Measurements from ENCODE around the gene PTRH2. TPM values are rescaled to one million over a fixed set of nuclear protein-coding genes. Genes with fewer than 3 reads are reported as not detected.

The PTRH2 gene
- total RNA-seq, 1 experiment from 2014 or later = 59.6 TPM

GRCh38 chr17:59693582-59693981 lies 13.6 kb downstream of the PTRH2 start:
- Histone ChIP-seq H3K27ac (ENCODE audit: low read depth, low read length) (no peak overlapping the region), H2AFZ (ENCODE audit: low read depth, low read length, poor library complexity, severe bottlenecking) (no peak overlapping the region), H3K9me2 (ENCODE audit: insufficient read depth) (no peaks in the 10 kb centered on the region), H4K20me1 (ENCODE audit: insufficient read depth) (peaks cover 70% of the 10 kb centered on the region), H3K4me1 (ENCODE audit: control insufficient read depth in 1 of 2, insufficient read depth in 2 of 2, low read length in 2 of 2) (no peaks in the 10 kb centered on the region), H3K36me3 (ENCODE audit: control insufficient read depth in 1 of 2, insufficient read depth in 2 of 2, low read length in 2 of 2) (peaks cover 75 to 82% of the 10 kb centered on the region in 2 experiments), H3K9ac (ENCODE audit: low read length) (no peak overlapping the region), H3K4me3 (replicated peaks in 1 of 2; ENCODE audit: low read depth in 1 of 2, low read length in 2 of 2) (no peak overlapping the region), H3K27me3 (ENCODE audit: insufficient read depth, low read length) (no peaks in the 10 kb centered on the region), H3K4me2 (ENCODE audit: low read length) (no peak overlapping the region), H3K79me2 (ENCODE audit: insufficient read depth, low read length) (peaks cover 90% of the 10 kb centered on the region), H3K9me3 (ENCODE audit: control insufficient read depth in 1 of 2, insufficient read depth in 1 of 2, low read depth in 1 of 2, low read length in 2 of 2) (no peaks in the 10 kb centered on the region)
- ChIA-PET RAD21 (ENCODE audit: low non-redundant PET in 1 of 2, low total read pairs in 2 of 2, uncharacterized antibody in 2 of 2, unreplicated experiment in 2 of 2) (no interaction called here), POLR2A (no interaction called here), CTCF (interaction anchor here (2.1 kb wide), 1 partner anchor 166 kb away, joined by 6 read pairs; no protein-coding TSS in a partner anchor)
- no peak for DNase-seq (ENCODE audit: low read depth, low spot score)
- no peak for ATAC-seq
- intact Hi-C loops (cut with micrococcal nuclease) = no loop called here
- no TSS peak for BruUV-seq (replicated peaks)
- TF ChIP-seq ZFX (IDR thresholded peaks at IDR 0.05) = no peak
- 0 out of 2 replicates have a peak, but pooled peaks have one; percentile 2 for TF ChIP-seq POLR2AphosphoS5 (IDR thresholded peaks at IDR 0.05; ENCODE audit: low read depth, low read length)

DNA sequence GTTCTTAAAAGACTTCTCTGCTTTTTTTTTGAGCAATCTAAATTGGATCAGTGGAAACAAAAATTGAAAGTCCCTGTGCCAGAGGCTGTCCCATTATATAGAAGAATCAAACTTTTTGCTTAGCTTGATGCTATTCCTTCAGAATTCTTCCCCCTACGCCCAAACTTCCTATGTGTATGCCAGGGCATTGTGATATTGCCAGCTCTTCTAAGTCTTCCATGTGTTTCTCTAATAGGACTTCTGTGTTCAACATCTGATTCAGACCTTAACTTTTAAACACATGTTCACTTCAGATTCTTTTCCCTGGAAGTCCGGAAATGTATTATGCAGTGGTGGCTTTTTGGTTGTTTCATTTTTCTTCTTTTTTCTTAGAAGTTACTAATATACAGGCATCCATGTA lies 18.7 kb downstream of the PTRH2 start:
- Histone ChIP-seq H4K20me1 (ENCODE audit: insufficient read depth) (peaks cover 36% of the 10 kb centered on the region; the same call in 1 of the 2 replicates), H3K9ac (ENCODE audit: low read length) (no peak overlapping the region), H3K27ac (ENCODE audit: low read depth, low read length) (no peak overlapping the region), H3K79me2 (ENCODE audit: insufficient read depth, low read length) (peaks cover 88% of the 10 kb centered on the region), H3K9me3 (ENCODE audit: control insufficient read depth in 1 of 2, insufficient read depth in 1 of 2, low read depth in 1 of 2, low read length in 2 of 2) (no peaks in the 10 kb centered on the region), H2AFZ (ENCODE audit: low read depth, low read length, poor library complexity, severe bottlenecking) (no peak overlapping the region), H3K4me2 (ENCODE audit: low read length) (no peak overlapping the region), H3K27me3 (ENCODE audit: insufficient read depth, low read length) (no peaks in the 10 kb centered on the region), H3K36me3 (ENCODE audit: control insufficient read depth in 1 of 2, insufficient read depth in 2 of 2, low read length in 2 of 2) (peaks cover 76 to 80% of the 10 kb centered on the region in 2 experiments), H3K4me3 (replicated peaks in 1 of 2; ENCODE audit: low read depth in 1 of 2, low read length in 2 of 2) (no peak overlapping the region), H3K9me2 (ENCODE audit: insufficient read depth) (no peaks in the 10 kb centered on the region), H3K4me1 (ENCODE audit: control insufficient read depth in 1 of 2, insufficient read depth in 2 of 2, low read length in 2 of 2) (no peaks in the 10 kb centered on the region)
- ATAC-seq (no peak), DNase-seq (ENCODE audit: low read depth, low spot score) (no peak)
- intact Hi-C loops (cut with micrococcal nuclease) = no loop called here
- ChIA-PET POLR2A (interaction anchor here (2.1 kb wide), 1 partner anchor 19 kb away, joined by 5 read pairs; the partner anchor contains the start of genes PTRH2 and VMP1), RAD21 (ENCODE audit: low non-redundant PET in 1 of 2, low total read pairs in 2 of 2, uncharacterized antibody in 2 of 2, unreplicated experiment in 2 of 2) (no interaction called here), CTCF (interaction anchor here (1.2 to 1.5 kb wide), 2 partner anchors 45 to 65 kb away, joined by 3 read pairs; no protein-coding TSS in a partner anchor)
- BruUV-seq (replicated peaks) = no TSS peak
- TF ChIP-seq JUND (IDR thresholded peaks at IDR 0.05) (no peak), EZH2 (IDR thresholded peaks at IDR 0.05) (no peak), POLR2AphosphoS5 (IDR thresholded peaks at IDR 0.05; ENCODE audit: low read depth, low read length) (no peak), YY1 (IDR thresholded peaks at IDR 0.05; ENCODE audit: extremely low read depth, insufficient replicate concordance, low read depth, low read length) (no peak), SRF (IDR thresholded peaks at IDR 0.05; ENCODE audit: low read depth) (no peak)
